Gastroesophageal sphincter (tissue), 4 donors: ENCODE data around the gene CAMSAP1. TPM values are rescaled to one million over a fixed set of nuclear protein-coding genes. Genes with fewer than 3 reads are reported as not detected.

Experiments used
- ATAC-seq: fragments of 150-250 bp; one replicate; pipeline ENCODE4 v1.9.1; 2016; ENCODE audit warnings: mild to moderate bottlenecking, moderate library complexity
- H3K27ac ChIP-seq, 4 donors: fragments of 200-600 bp; sonication (generic) in 3 of 4; 1 replicate in 3 of 4; 2 replicates in 1 of 4; pipeline ENCODE4 v1.5.1; 2016 to 2019
- H3K27me3 ChIP-seq: fragments of 200-600 bp; sonication (generic); one replicate; pipeline ENCODE4 v1.5.1; 2019
- H3K36me3 ChIP-seq, 2 donors: fragments of 200-600 bp; sonication (generic); one replicate each; pipeline ENCODE4 v1.5.1; 2019; ENCODE audit warnings: control low read depth in 1 of 2
- H3K4me1 ChIP-seq, 3 donors: fragments of 200-600 bp; sonication (generic); 1 replicate in 2 of 3; 2 replicates in 1 of 3; pipeline ENCODE4 v1.5.1; 2016 to 2019; ENCODE audit warnings: control low read depth in 2 of 3
- H3K4me3 ChIP-seq, 2 donors: fragments of 200-600 bp; sonication (generic); one replicate each; pipeline ENCODE4 v1.5.1; 2019; ENCODE audit warnings: mild to moderate bottlenecking in 1 of 2, moderate library complexity in 1 of 2
- H3K9me3 ChIP-seq, 3 donors: fragments of 200-600 bp; sonication (generic); one replicate each; pipeline ENCODE4 v1.5.1; 2017 to 2019; ENCODE audit warnings: control low read depth in 2 of 3
- EP300 ChIP-seq: sonication (generic); formaldehyde crosslinking; IDR thresholded peaks from one replicate; pipeline ENCODE4 v1.6.1; 2017; ENCODE audit warnings: antibody characterized with exemption, mild to moderate bottlenecking
- POLR2A ChIP-seq, 2 donors: fragments of 450-650 bp; IDR thresholded peaks; one replicate each; pipeline ENCODE4 v1.6.1; 2017; ENCODE audit warnings: antibody characterized with exemption in 2 of 2, mild to moderate bottlenecking in 2 of 2, moderate library complexity in 1 of 2
- POLR2AphosphoS5 ChIP-seq: sonication (generic); formaldehyde crosslinking; IDR thresholded peaks from one replicate; pipeline ENCODE4 v1.6.1; 2017; ENCODE audit warnings: antibody characterized with exemption
- WGBS, 2 donors: methylation state at CpG; one replicate each; pipeline ENCODE4 v1.1.5; 2018; ENCODE audit warnings: low coverage in 1 of 2; 5-methylcytosine and 5-hydroxymethylcytosine counted together
- total RNA-seq, 4 donors: library from RNA; depleted of rRNA; stranded (reverse); fragments of >200 nt; gene quantifications; one replicate each; pipeline ENCODE4 v1.1.0, GENCODE V29; 2016
- TF ChIP-seq, protein P1 (sequence below), 4 experiments: fragments of 200-600 bp in 2 of 4; fragments of 450-650 bp in 2 of 4; sonication (generic) in 1 of 4; IDR thresholded peaks; one replicate each; pipeline ENCODE4 v1.5.1; 2017 to 2019; ENCODE audit warnings: antibody characterized with exemption in 4 of 4, mild to moderate bottlenecking in 2 of 4, moderate library complexity in 2 of 4

CAMSAP1 gene
- total RNA-seq, 4 donors from 2014 or later, result 27.5 to 49.2 (median 28.2) TPM

DNA sequence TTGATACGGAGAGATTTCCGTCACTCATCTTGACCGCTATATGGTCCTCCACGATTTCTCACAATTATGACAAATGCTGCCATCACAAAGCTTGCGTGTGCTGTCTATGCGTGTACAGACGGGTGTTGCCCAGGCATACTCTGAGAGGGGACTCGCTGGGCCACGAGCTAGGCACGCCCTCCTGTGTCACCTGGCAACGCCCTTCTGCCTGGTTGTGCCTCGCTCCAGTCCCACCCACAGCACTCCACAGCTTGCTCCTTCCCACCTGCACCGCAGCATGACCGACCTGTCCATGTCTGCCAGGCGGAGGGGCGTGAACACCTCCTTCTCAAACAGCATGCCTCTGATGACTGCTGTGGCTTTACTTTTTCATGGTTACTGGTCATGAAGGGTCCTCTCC, 55.6 kb downstream of the CAMSAP1 start:
- Histone ChIP-seq H3K4me1 (peaks cover 0 to 7% (median 3%) of the 10 kb centered on the region in 3 donors), H3K9me3 (no peaks in the 10 kb centered on the region), H3K27me3 (no peaks in the 10 kb centered on the region), H3K36me3 (peaks cover 0 to 72% of the 10 kb centered on the region in 2 donors), H3K4me3 (no peak overlapping the region), H3K27ac (no peak overlapping the region)
- WGBS, 2 donors, result 91 to 93% methylated on average over 13 of the region's 16 CpGs
- TF ChIP-seq, protein P1, sequence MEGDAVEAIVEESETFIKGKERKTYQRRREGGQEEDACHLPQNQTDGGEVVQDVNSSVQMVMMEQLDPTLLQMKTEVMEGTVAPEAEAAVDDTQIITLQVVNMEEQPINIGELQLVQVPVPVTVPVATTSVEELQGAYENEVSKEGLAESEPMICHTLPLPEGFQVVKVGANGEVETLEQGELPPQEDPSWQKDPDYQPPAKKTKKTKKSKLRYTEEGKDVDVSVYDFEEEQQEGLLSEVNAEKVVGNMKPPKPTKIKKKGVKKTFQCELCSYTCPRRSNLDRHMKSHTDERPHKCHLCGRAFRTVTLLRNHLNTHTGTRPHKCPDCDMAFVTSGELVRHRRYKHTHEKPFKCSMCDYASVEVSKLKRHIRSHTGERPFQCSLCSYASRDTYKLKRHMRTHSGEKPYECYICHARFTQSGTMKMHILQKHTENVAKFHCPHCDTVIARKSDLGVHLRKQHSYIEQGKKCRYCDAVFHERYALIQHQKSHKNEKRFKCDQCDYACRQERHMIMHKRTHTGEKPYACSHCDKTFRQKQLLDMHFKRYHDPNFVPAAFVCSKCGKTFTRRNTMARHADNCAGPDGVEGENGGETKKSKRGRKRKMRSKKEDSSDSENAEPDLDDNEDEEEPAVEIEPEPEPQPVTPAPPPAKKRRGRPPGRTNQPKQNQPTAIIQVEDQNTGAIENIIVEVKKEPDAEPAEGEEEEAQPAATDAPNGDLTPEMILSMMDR (IDR thresholded peaks at IDR 0.05), result no peak
- ATAC-seq, result no peak

DNA sequence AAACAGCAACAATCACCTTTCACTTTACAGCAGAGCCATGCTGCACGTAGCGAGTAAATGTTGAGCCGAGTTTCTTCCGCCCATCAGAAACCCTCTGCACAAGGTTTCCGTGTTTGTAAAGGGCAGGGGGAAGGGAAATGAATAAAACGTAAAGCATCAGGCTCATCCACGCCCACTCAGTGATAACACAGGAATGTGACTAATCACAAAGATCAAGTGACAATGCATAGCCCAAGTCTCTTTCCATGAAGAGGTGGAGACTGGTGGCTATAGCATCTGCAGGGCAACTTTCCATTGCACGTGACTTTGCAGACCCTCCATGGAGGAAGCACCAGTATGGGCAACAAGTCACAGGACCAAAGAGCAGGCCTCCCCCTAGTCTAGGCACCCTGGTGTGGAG, 56.6 kb downstream of the CAMSAP1 start:
- no peaks in the 10 kb centered on the region for H3K9me3 ChIP-seq
- H3K27me3 ChIP-seq, result no peaks in the 10 kb centered on the region
- H3K27ac ChIP-seq, result no peak overlapping the region
- H3K36me3 ChIP-seq, result peaks cover 0 to 64% of the 10 kb centered on the region in 2 donors
- ATAC-seq, result no peak
- no peak for TF ChIP-seq POLR2A (IDR thresholded peaks at IDR 0.05)
- TF ChIP-seq POLR2AphosphoS5, result no peak
- TF ChIP-seq EP300, result no peak
- TF ChIP-seq, protein P1 (IDR thresholded peaks at IDR 0.05), result no peak
- H3K4me3 ChIP-seq, result no peak overlapping the region
- WGBS, 2 donors, result 61 to 89% methylated on average over 6 to 7 of the region's 8 CpGs
- H3K4me1 ChIP-seq, result no peaks in the 10 kb centered on the region

DNA sequence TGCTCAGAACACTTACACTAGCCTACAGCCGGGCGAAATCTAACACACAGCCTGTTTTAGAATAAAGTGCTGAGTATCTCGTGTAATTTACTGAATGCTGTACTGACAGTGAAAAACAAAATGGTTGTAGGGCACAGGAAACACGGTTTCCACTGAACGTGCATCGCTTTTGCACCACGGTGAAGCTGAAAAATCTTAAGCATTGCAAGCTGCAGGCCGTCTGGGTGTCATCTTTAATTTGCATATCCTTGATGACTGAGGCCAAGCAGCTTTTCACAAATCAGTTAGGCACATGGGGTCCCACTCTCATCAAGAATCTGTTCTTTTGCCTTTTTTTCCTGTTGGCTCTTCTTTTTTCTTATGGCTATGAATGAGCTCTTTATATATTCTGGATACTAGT, 58.2 kb downstream of the CAMSAP1 start:
- Histone ChIP-seq H3K36me3 (peaks cover 0 to 53% of the 10 kb centered on the region in 2 donors), H3K4me3 (no peak overlapping the region), H3K9me3 (peaks cover 0 to 6% (median 0%) of the 10 kb centered on the region in 3 donors), H3K27me3 (no peaks in the 10 kb centered on the region), H3K27ac (no peak overlapping the region), H3K4me1 (no peaks in the 10 kb centered on the region)
- ATAC-seq, result no peak
- TF ChIP-seq POLR2A (IDR thresholded peaks at IDR 0.05) (no peak), POLR2AphosphoS5 (no peak), EP300 (no peak)
- TF ChIP-seq, protein P1 (IDR thresholded peaks at IDR 0.05), result no peak
- 69 to 78% methylated on average over 5 to 7 of the region's 8 CpGs for WGBS, 2 donors

DNA sequence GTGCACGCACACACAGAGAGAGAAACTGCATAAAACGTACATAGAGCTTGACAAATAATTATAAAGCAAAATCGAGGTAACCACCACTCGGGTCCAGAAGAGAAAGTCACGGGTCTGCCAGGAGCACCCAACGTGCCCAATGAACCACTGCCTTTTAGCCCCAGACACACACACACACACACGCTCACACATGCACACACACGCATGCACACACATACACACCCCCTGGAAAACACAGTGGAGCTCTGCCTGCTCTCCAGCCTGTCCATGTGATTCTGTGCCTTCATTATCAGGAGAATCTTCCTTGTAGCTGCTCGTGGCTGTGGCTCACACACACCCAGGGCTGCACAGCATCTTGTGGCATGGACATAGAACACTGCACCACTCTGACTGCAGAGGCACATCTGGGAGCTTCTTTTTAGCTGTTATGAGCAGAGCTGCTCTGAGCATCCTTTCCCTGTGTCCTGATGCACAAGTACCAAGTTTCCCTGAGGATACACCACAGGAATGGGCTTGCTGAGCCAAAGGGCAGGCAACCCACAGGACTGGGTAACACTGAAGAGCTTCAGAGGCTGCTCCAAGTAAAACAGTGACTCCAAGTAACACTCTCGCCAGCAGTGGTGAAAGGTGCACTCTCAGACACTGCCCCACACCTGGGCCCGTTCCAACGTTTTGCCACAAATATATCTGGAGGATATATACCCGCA, 58.9 kb downstream of the CAMSAP1 start:
- H3K27ac ChIP-seq, result no peak overlapping the region
- 71 to 91% methylated on average over 8 to 9 of the region's 13 CpGs for WGBS, 2 donors
- H3K4me1 ChIP-seq, result no peaks in the 10 kb centered on the region
- TF ChIP-seq POLR2A (IDR thresholded peaks at IDR 0.05), result no peak
- TF ChIP-seq, protein P1 (IDR thresholded peaks at IDR 0.05), result no peak
- no peak for TF ChIP-seq EP300
- TF ChIP-seq POLR2AphosphoS5, result no peak
- peaks cover 0 to 52% of the 10 kb centered on the region in 2 donors for H3K36me3 ChIP-seq
- peaks cover 0 to 6% (median 0%) of the 10 kb centered on the region in 3 donors for H3K9me3 ChIP-seq
- H3K4me3 ChIP-seq, result no peak overlapping the region
- no peaks in the 10 kb centered on the region for H3K27me3 ChIP-seq
- no peak for ATAC-seq

DNA sequence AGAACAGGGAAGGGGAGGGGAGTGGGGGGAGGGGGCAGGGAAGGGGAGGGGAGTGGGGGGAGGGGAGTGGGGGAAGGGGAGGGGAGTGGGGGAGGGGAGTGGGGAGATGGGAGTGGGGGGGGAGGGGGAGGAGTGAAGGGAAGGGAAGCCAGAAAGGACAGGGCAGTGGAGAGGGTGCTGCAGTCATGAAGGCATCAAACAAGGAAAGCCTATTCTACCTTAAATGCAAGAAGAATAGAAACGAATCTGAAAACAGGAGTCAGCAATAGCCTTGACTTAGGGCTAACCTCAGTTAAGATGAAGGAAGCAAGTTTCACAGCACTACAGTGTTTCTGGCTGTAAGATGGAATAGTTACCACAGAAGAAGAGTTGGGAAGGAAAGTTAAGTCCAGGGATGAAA, 59.5 kb downstream of the CAMSAP1 start:
- Histone ChIP-seq H3K4me3 (no peak overlapping the region), H3K27ac (no peak overlapping the region), H3K9me3 (peaks cover 0 to 6% (median 0%) of the 10 kb centered on the region in 3 donors), H3K27me3 (no peaks in the 10 kb centered on the region), H3K4me1 (no peaks in the 10 kb centered on the region), H3K36me3 (peaks cover 0 to 48% of the 10 kb centered on the region in 2 donors)
- 31% methylated on average over 1 of the region's 1 CpG; no CpG with 5 or more reads in 1 of the 2 donors for WGBS, 2 donors
- no peak for ATAC-seq
- TF ChIP-seq, protein P1 (IDR thresholded peaks at IDR 0.05), result no peak
- TF ChIP-seq POLR2A (IDR thresholded peaks at IDR 0.05) (no peak), POLR2AphosphoS5 (no peak), EP300 (no peak)
